GM19099 (cell line): Measurements from ENCODE around the gene ANAPC4.

Source experiments
- POLR2A ChIP-seq: IDR thresholded peaks from 3 replicates; pipeline ENCODE4 v1.6.1; 2011; ENCODE audit warnings: low read depth; ENCODE audit not compliant: insufficient read length; ENCODE audit errors: extremely low read depth

Gene ANAPC4

DNA sequence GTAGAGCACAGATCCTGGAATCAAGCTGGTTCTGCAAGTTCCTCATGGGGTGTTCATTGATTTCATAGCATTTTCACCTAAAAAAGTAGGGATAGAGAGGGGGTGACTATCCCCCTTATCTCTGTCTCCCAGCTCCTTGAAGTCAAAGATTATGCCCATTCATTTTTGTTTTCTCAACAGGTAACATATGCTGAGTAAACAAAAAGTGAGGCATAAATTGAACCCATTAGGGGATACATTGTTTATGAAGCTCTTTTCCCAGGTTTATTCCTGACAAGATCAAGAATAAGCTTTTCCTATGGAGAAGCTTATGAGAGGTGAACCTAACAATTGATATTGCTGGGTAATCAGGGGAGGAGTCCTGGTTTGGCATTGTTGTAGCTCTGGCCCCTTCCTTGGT lies 9.2 kb upstream of the ANAPC4 start:
- TF ChIP-seq POLR2A = no peak

DNA sequence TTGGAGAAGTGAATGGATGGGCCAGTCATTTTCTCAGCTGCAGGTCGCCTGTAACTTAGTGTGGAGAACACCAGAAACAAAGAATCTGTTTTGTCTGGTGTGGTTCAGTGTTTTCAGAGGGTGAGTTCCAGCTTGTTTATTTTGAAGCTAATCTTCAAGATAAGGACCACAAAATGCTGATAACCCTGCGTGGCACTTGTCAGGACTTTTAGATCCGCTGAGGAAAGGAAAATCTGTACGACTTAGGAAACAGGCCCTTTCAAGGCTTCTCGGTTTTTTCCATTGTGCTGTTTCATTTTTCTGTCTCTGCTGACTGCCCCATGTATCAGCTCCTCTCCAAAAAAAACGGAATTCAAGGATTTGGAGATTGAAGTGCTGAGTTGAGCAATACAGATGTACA lies 8.7 kb upstream of the ANAPC4 start:
- TF ChIP-seq POLR2A = no peak

DNA sequence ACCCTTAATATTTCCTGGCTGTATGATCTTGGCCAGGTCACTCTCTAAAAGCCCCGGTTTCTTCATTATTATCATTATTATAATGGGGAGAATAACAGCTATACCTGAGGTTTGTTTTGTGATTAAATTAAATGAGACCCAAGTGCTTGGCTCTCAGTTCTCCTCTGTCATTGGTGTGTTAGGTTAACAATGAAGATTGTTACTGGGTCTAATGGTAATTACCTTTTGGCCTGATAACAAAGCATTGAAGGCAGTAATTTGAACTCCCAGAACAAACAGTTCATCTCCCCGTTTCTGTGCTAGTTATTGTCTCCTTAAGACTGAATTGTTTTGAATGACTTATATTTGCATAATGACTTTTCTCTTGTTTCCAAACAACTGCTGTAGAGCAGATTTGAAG lies 6.8 kb upstream of the ANAPC4 start:
- TF ChIP-seq POLR2A = no peak

DNA sequence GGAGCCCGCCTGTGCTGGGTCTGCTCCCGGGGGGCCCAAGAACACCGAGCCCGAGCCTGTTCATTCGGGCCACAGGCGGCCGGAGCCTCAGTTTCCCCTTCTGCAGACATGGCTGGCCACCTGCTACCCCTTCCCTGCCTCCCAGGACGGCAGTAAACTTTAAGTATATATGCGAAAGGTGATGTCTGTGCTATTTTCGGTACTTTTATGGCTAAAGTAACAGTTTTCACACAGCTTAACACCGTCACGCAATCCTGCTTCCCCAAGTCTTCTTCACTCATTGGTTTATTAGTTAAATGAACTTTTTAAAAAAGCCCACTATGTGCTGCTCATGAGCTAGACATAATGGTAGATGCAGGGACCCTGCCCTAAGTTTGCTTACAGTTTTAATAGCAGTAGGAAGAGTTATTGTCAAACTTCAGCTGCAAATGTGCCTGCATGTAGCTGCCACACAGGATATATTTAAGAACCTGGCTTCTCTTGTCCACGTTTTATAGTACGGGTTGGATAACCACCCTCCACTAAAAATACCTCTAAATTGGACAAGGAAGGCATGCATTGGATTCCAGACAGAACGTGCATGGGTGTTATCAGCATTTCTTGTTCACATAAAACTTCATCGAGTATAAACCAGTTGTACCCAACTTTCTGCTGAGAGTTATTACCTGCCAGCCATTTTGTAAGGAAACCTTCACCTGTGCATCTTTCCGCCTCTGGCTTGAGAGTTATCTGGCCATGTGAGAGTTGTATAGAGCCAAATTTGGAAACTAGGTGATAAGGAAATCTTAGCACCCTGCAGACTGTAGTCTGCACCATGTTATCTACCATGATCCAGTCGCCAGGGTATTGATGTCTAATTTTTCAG lies 741 bp downstream of the ANAPC4 start:
- no peak for TF ChIP-seq POLR2A

DNA sequence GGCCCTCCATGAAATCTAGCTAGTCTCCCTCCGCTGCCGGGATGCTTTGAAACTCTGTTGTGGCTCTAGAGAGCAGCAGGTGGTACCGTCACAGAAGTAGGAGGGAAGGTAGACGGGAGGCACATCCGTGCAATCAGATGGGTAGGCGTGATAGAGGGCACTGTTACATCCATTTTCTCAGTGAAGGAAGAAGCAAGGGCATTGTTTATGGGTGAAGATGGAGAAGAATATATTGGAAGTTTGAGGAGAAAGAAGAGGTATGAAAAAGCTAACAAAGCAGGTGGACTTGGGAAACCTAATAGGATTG lies 1.3 kb downstream of the ANAPC4 start:
- no peak for TF ChIP-seq POLR2A

DNA sequence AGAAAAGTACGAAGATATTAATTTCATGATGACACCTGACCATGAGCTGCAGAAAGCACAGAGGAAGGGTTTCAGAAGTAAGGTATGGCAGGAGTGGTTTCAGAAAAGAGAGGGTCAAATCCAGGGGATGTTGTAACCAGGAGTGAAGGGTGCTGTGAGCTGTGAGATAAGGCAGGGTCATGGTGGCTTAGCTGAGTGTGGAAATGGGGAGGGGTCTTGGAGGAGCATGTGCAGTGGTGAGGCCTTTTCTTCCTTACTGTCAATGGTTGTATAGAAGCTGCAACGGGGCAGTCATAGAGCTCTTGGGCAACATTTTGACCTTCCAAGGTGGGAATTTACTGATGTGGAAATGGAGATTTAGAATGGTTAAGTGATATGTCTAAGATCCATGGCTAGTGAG lies 2.5 kb downstream of the ANAPC4 start:
- no peak for TF ChIP-seq POLR2A

DNA sequence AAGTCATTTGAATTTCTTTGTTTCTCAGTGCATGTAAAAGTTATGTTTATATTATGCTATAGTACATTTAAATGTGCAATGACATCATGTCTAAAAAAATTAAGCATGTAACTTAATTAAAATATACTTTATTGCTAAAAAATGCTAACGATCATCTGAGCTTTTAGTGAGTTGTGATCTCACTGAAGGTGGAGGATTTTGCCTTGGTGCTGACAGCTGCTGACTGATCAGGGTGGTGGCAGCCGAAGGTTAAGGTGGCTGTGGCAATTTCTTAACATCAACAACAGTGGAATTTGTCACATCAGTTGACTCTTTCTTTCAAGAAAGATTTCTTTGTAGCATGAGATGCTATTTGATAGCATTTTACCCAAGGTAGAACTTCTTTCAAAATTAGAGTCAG lies 6.6 kb downstream of the ANAPC4 start:
- TF ChIP-seq POLR2A = no peak

DNA sequence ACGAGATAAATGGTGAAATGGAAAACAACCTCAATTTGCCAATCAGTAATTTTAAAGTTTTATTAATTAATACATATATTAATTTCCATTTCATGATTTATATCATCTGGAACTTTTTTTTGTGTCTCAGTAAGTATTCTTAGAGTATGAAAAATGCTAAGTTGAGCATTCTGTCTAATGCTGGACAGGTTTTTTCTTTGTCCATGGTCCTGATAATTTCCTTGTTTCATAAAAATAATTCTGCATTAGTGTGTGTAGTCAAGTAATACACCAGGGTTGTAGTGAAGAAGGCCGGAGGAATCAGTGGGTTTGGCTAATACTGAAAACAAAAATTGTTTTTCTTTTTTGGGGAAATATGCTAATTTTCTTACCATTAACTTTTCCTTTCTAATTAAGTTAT lies 9.9 kb downstream of the ANAPC4 start:
- TF ChIP-seq POLR2A = no peak

DNA sequence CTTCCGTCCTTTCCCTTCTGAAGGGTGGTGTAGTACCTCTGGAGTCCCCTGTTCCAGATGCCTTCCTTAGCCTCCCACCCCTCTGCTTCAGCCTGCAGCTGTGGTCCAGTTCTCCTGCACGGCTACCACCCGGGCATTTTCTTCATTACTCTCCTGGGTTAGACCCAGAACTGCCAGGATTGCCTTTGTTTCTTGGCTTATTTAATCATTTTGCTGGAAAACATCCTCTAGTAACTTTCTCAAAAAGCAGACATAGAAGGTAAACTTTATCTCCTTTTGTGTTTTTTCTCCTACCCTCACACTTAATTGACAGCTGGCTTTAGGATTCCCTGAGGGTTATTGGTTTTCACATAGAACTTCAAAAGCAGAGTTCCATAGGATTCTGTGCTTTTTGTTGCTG lies 20.2 kb downstream of the ANAPC4 start:
- no peak for TF ChIP-seq POLR2A

DNA sequence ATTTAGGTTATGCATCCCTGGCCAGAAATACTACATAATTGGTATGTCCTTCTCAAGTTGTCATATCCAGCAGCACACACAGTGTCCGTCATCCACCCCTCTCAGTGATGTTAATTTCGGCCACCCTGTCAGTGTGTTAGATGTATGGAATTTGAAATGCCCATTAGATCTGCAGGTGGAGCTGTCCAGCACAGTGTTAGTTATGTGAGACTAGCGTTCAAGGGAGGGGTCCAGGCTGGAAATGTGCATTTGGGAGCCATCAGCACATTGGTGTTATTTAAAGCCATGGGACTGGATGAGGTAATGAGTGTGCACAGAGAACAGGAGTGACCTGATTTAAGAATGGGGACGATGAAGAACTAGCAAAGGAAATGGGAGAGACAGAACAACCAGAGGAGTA lies 22.4 kb downstream of the ANAPC4 start:
- TF ChIP-seq POLR2A = no peak

DNA sequence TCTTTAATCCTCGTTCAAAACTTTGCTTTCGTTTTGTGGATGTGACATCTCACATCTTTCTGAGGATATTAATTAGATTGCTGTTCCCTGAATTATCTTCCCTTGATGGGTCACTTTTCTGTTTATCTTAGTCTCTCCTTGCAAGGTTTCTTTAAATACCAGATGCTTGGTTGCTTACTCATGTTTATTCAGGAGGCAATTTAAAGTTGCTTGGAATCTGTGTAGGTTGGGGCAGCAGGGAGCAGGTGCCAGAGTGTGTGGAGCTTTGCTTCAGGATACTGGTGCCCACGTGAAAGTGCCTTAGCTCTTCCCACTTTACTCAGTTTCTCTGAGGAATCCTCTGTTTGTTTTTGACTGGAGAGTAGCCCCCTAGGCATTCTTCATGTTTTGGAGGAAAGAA lies 24.0 kb downstream of the ANAPC4 start:
- TF ChIP-seq POLR2A = no peak

DNA sequence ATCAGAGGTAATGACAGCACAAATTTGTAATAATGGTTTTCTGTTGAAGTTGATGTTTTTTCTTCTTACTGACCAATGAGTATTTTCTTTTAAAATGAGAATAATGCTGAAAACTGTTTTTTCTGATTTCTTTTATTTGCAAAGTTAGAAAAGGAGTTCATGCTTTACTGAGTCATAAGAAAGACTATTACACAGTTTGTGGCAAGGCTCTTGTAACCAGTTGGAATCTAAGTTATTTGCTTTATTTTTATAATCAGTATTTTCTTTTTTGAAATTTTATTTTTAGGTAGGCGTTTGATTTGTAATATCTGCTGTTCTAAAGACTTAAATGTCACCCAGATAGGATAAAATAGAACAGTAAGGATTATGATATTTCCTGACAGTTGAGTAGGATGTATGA lies 25.5 kb downstream of the ANAPC4 start:
- TF ChIP-seq POLR2A = no peak

DNA sequence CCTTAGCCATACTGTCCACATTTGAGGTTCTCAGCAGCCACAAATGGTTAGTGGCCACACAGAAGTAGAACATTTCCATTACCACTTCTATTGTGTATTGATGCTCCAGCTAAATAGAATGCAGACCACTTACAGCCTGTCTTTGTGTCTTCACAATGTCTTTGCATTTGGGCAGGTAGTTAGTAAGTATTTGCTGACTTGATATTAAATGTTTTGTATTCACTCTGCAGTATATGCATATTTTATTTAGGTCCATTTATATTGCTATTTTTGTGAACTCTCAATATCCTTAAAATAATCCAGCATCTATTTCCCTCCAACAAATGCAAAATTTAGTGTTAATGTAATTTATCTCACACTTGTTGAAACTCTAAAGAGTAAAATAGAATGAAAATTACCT lies 26.6 kb downstream of the ANAPC4 start:
- TF ChIP-seq POLR2A = no peak

DNA sequence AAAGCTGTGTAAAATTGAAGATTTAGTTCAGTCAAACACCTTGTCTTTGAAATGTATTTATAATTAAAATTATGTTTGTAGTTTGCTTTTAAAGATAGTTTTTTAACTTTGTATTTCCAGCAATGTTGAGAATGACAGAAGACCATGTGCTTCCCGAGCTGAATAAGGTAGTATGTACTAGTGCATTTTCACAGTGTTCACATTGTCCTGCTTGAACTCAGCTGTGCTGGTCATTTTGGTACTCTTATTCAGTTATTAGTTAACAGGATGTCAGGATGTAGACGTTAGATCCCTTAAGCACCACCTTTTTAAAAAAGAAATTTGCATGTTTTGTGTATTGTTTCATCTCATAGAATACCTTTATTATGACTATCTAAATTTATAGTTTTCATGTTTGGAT lies 28.4 kb downstream of the ANAPC4 start:
- TF ChIP-seq POLR2A = no peak

DNA sequence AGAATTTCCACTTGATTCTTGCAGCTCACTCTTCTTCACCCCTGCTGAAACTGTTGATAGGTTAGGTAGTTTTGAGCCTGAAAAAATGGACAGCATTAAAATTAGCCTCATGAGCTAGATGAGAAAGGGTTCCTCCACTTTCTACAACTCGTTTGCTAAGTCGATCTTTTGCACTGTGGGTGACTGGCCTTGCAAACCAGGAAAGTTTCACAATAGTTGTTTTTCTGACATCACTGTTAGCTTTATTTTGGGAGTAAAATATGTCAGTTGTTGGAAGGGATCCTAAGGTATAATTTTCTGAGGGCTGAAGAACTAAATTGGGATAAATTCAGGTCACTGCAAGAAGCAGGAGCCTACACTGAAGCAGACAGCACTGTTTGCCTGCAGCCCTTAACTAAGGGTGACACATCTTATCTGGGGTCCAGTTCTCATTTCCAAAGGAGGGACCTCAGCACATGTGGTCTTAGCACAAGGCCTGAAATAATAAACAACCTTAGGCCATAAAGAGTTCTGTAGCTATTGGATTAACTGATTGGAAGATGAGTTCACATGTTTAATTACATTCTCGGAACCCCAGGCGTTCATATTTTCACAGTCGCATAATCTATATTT lies 29.1 kb downstream of the ANAPC4 start:
- TF ChIP-seq POLR2A = no peak

DNA sequence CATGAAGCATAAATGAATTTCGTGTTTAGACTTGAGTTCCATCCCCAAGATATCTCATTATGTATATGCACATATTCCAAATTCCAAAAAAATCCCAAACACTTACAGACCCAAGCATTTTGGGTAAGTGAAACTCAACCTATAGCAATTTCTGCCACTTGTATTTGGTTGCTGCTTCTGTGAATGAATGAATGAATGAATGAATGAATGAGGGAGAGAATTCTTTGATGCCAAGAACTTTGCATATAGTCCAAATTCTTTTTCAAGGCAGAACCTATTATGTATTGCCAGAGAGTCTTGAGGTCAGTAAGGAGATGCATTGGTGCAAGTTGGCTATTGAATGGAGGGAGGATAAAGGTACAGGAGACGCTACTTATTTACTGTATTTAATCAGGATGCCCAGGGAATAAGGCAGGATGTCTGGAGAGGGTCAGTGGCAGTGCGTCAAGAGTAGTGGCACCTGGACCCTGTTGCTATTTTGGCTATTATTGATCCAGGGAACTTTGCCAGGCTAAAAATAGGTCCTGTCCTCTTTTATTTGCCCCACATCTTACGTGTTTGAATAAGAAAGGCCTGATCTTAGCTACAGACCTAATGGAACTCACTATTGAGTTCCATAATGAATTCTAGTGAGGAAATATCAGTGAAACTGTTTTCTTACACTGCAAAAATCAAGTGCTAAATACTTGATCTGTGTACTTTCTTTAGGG lies 33.9 kb downstream of the ANAPC4 start:
- TF ChIP-seq POLR2A = no peak
